Mesendoderm (in vitro differentiated cells): ENCODE results near the gene MORN1.

Source experiments
- DNase-seq: peaks from one replicate; pipeline ENCODE4 v3.0.0; 2013
- H2AK5ac ChIP-seq: 2 replicates; pipeline ENCODE4 v1.6.1; 2013; ENCODE audit warnings: low read length, inconsistent platforms
- H2BK120ac ChIP-seq: 2 replicates; pipeline ENCODE4 v1.6.1; 2013; ENCODE audit warnings: low read depth, mild to moderate bottlenecking, low read length, moderate library complexity, mixed read lengths
- H2BK15ac ChIP-seq: replicated peaks from 2 replicates; pipeline ENCODE4 v1.6.1; 2013; ENCODE audit warnings: low read depth, mild to moderate bottlenecking, moderate library complexity
- H2BK5ac ChIP-seq: 2 replicates; pipeline ENCODE4 v1.6.1; 2013; ENCODE audit warnings: low read length, inconsistent platforms
- H3K18ac ChIP-seq: 2 replicates; pipeline ENCODE4 v1.6.1; 2013; ENCODE audit warnings: mild to moderate bottlenecking, low read length, mixed read lengths
- H3K23ac ChIP-seq: one replicate; pipeline ENCODE4 v1.6.1; 2013; ENCODE audit warnings: low read length
- H3K27ac ChIP-seq: 2 replicates; pipeline ENCODE4 v1.5.1; 2013; ENCODE audit warnings: low read depth, mild to moderate bottlenecking, inconsistent platforms, low read length, moderate library complexity
- H3K27me3 ChIP-seq: 2 replicates; pipeline ENCODE4 v1.6.1; 2013; ENCODE audit warnings: low read length, control low read depth, mild to moderate bottlenecking, inconsistent platforms; ENCODE audit not compliant: insufficient read depth, poor library complexity
- H3K36me3 ChIP-seq: 2 replicates; pipeline ENCODE4 v1.6.1; 2013; ENCODE audit warnings: low read length, inconsistent platforms; ENCODE audit not compliant: control insufficient read depth, insufficient read depth
- H3K4ac ChIP-seq: one replicate; pipeline ENCODE4 v1.6.1; 2013; ENCODE audit warnings: low read depth, mild to moderate bottlenecking, low read length, moderate library complexity
- H3K4me1 ChIP-seq: 2 replicates; pipeline ENCODE4 v1.6.1; 2013; ENCODE audit warnings: low read depth, low read length, inconsistent platforms; ENCODE audit not compliant: control insufficient read depth
- H3K4me2 ChIP-seq: 2 replicates; pipeline ENCODE4 v1.6.1; 2013; ENCODE audit warnings: low read length
- H3K4me3 ChIP-seq: 2 replicates; pipeline ENCODE4 v1.5.1; 2013; ENCODE audit warnings: mild to moderate bottlenecking, low read length
- H3K56ac ChIP-seq: one replicate; pipeline ENCODE4 v1.6.1; 2013; ENCODE audit warnings: low read length
- H3K79me1 ChIP-seq: 2 replicates; pipeline ENCODE4 v1.6.1; 2013; ENCODE audit warnings: low read length, inconsistent platforms
- H3K79me2 ChIP-seq: 2 replicates; pipeline ENCODE4 v1.6.1; 2013; ENCODE audit warnings: mild to moderate bottlenecking, low read length; ENCODE audit not compliant: control insufficient read depth, insufficient read depth
- H3K9ac ChIP-seq: 2 replicates; pipeline ENCODE4 v1.6.1; 2013; ENCODE audit warnings: low read length, inconsistent platforms
- H4K5ac ChIP-seq: one replicate; pipeline ENCODE4 v1.6.1; 2013; ENCODE audit warnings: low read length
- H4K8ac ChIP-seq: one replicate; pipeline ENCODE4 v1.6.1; 2013; ENCODE audit warnings: low read depth, mild to moderate bottlenecking, control low read depth, low read length, moderate library complexity
- WGBS: extraction: QIAGEN DNeasy Blood & Tissue Kit; methylation state at CpG from one replicate; pipeline ENCODE4 v1.1.7; 2013; ENCODE audit warnings: low lambda C conversion rate, missing lambda C conversion rate; ENCODE audit not compliant: insufficient coverage; ENCODE audit errors: extremely low coverage; 5-methylcytosine and 5-hydroxymethylcytosine counted together

MORN1 gene

GRCh38 chr1:2386636-2387611, 4.4 kb downstream of the MORN1 start:
- H3K4me1 ChIP-seq: no peaks in the 10 kb centered on the region
- no peak overlapping the region for H3K9ac ChIP-seq
- H3K4ac ChIP-seq: no peak overlapping the region
- no peak overlapping the region for H3K56ac ChIP-seq
- H3K4me2 ChIP-seq: no peak overlapping the region
- H2AK5ac ChIP-seq: no peak overlapping the region
- no CpG with 5 or more reads among the region's 30 CpGs for WGBS
- H3K79me1 ChIP-seq: peaks cover 5% of the 10 kb centered on the region
- H3K27me3 ChIP-seq: no peaks in the 10 kb centered on the region
- no peak overlapping the region for H3K23ac ChIP-seq
- H3K18ac ChIP-seq: no peak overlapping the region
- no peak overlapping the region for H3K27ac ChIP-seq
- no peak overlapping the region for H2BK120ac ChIP-seq
- H4K8ac ChIP-seq: no peak overlapping the region
- no peak for DNase-seq
- no peak overlapping the region for H2BK15ac ChIP-seq
- H3K79me2 ChIP-seq: no peaks in the 10 kb centered on the region
- H2BK5ac ChIP-seq: no peak overlapping the region
- H3K36me3 ChIP-seq: no peaks in the 10 kb centered on the region
- H4K5ac ChIP-seq: no peak overlapping the region
- H3K4me3 ChIP-seq: no peak overlapping the region

DNA sequence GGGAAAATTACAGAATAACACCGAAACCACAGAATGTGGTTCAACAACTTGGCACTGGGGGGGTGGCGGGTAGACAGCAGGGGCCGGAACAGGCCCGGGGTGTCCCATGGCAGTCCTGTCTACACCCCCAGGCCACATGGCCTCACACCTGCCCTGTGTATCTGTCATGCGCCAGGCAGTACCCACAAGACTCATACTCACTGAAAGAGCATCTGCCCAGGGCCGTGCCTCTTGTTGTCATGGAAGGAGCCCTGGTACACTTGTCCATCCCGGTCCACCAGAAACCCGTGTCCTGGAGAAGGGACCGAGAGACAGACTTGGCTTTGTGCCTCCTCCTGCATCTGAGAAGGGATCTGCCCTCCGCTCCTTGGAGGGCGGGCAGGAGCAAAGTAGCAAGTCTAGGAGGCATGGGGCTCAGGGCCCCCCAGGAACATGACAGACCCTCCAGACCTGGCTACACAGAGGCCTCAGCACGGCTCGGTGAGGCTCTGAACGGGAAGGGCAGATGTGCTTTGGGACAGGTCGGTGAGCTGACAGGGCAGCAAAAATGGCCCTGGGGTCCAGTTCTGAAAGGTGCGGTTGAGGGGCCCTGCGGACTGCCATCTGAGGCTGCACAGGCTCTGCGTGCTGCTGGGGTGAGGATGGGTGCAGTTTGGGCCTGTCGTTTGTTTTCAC, 5.6 kb downstream of the MORN1 start:
- Histone ChIP-seq H4K8ac (no peak overlapping the region), H4K5ac (no peak overlapping the region), H3K36me3 (no peaks in the 10 kb centered on the region), H3K4me3 (no peak overlapping the region), H3K4ac (no peak overlapping the region), H2BK5ac (no peak overlapping the region), H3K4me1 (no peaks in the 10 kb centered on the region), H2AK5ac (no peak overlapping the region), H3K79me1 (peaks cover 5% of the 10 kb centered on the region), H3K56ac (no peak overlapping the region), H3K9ac (no peak overlapping the region), H2BK120ac (no peak overlapping the region), H3K23ac (no peak overlapping the region), H3K4me2 (no peak overlapping the region), H3K18ac (no peak overlapping the region), H3K79me2 (no peaks in the 10 kb centered on the region), H2BK15ac (no peak overlapping the region), H3K27ac (no peak overlapping the region), H3K27me3 (no peaks in the 10 kb centered on the region)
- DNase-seq: no peak
- no CpG with 5 or more reads among the region's 19 CpGs for WGBS

DNA sequence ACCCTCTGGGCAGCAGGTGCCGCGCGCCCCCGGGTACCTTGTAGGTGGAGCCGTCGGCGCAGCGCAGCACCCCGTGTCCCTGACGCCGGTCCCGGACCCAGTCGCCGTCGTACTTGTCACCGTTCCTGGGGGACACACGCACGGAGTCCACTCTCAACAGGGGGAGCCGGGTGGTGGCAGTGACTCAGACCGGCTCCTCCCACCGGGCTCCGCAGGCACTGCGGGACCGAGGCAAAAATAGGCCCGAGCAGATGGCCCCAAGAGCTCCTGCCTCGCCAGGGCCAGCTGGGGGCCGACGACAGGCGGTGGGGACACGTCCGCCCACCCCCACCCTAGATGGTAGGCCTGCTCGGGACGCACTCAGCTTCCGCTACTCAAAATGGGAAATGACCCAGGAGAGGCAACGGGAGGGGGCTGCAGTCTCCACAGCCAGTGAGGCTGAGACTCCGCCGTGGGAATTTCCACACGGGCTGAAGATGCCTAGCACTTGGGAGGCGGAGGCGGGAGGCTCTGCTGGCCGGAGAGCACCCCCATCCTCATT, 6.3 kb downstream of the MORN1 start:
- Histone ChIP-seq H3K27ac (no peak overlapping the region), H2AK5ac (no peak overlapping the region), H4K8ac (no peak overlapping the region), H3K27me3 (no peaks in the 10 kb centered on the region), H3K9ac (no peak overlapping the region), H4K5ac (no peak overlapping the region), H3K18ac (no peak overlapping the region), H2BK5ac (no peak overlapping the region), H2BK15ac (no peak overlapping the region), H3K79me2 (no peaks in the 10 kb centered on the region), H3K23ac (no peak overlapping the region), H3K79me1 (peaks cover 2% of the 10 kb centered on the region), H3K4ac (no peak overlapping the region), H3K4me2 (no peak overlapping the region), H3K36me3 (no peaks in the 10 kb centered on the region), H3K56ac (no peak overlapping the region), H3K4me3 (no peak overlapping the region), H2BK120ac (no peak overlapping the region), H3K4me1 (no peaks in the 10 kb centered on the region)
- no peak for DNase-seq
- WGBS: no CpG with 5 or more reads among the region's 41 CpGs

DNA sequence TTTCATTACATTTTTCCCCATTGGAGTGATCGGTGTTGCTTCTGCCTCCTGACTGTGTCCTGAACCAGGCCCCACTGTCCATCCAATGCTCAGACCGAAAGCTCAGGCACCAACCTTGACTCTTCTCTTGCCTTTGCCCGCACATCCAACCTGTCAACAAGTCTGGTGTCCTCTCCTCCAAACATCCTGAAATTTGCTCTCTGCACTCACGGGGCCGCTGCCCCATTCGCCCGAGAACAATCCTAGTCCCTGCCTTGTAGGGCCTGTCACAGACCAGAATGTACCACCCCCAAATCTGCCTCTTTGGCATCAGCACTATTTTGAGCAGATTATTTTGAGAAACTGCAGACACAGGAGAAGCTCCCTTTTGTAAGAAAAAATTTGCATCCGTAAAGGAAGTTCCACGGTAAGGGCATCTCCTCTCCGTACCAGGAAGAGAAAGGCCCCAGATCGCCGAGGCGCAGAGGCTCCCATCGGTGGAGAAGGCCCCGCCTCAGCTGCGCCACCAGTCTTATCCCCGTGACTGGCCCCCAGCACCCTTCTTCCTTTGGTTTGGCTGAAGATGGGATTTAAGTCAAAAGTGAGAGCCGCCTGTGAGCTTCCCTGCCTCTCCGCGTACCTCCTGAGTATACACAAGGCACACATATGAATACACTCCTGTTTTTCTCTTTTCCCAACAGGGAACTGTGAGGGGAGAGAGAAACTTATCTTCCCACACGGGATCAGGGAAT, 7.1 kb downstream of the MORN1 start:
- Histone ChIP-seq H2BK5ac (no peak overlapping the region), H3K4me3 (no peak overlapping the region), H4K5ac (no peak overlapping the region), H3K27ac (no peak overlapping the region), H2BK15ac (no peak overlapping the region), H3K56ac (no peak overlapping the region), H3K27me3 (no peaks in the 10 kb centered on the region), H2BK120ac (no peak overlapping the region), H2AK5ac (no peak overlapping the region), H3K79me2 (no peaks in the 10 kb centered on the region), H3K4ac (no peak overlapping the region), H3K18ac (no peak overlapping the region), H3K79me1 (no peaks in the 10 kb centered on the region), H4K8ac (no peak overlapping the region), H3K36me3 (no peaks in the 10 kb centered on the region), H3K4me1 (no peaks in the 10 kb centered on the region), H3K23ac (no peak overlapping the region), H3K4me2 (no peak overlapping the region), H3K9ac (no peak overlapping the region)
- WGBS: no CpG with 5 or more reads among the region's 21 CpGs
- no peak for DNase-seq

DNA sequence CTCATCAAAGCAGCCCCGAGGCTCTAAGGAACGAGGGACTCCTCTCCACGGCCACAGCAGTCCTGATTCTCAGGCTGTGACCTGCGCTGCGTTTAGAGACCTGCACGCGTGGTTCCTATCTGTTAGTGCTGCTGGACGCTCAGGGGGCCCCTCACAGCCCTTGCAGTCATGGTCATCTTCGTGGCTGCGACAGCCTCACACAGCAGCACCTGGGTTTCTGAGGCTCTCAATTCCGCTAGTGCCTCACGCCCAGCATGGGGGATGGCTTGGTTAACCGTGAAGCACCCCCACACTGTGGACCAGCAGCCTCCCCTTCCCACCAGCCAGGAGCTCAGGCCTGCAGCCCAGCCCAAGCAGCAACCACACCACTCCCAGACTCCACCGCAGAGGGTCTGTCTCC, 7.8 kb downstream of the MORN1 start:
- H3K36me3 ChIP-seq: no peaks in the 10 kb centered on the region
- H4K5ac ChIP-seq: no peak overlapping the region
- WGBS: no CpG with 5 or more reads among the region's 14 CpGs
- H3K27ac ChIP-seq: no peak overlapping the region
- no peak overlapping the region for H2BK15ac ChIP-seq
- no peaks in the 10 kb centered on the region for H3K79me2 ChIP-seq
- H3K56ac ChIP-seq: no peak overlapping the region
- H3K9ac ChIP-seq: no peak overlapping the region
- no peak overlapping the region for H4K8ac ChIP-seq
- no peak overlapping the region for H3K4me3 ChIP-seq
- H3K18ac ChIP-seq: no peak overlapping the region
- no peak overlapping the region for H2AK5ac ChIP-seq
- H3K23ac ChIP-seq: no peak overlapping the region
- no peaks in the 10 kb centered on the region for H3K4me1 ChIP-seq
- H2BK120ac ChIP-seq: no peak overlapping the region
- H3K79me1 ChIP-seq: no peaks in the 10 kb centered on the region
- no peak overlapping the region for H3K4ac ChIP-seq
- no peak for DNase-seq
- H3K27me3 ChIP-seq: no peaks in the 10 kb centered on the region
- no peak overlapping the region for H3K4me2 ChIP-seq
- H2BK5ac ChIP-seq: no peak overlapping the region
